Calu3 (cell line): Measurements from ENCODE around the gene EFCC1. TPM values are rescaled to one million over a fixed set of nuclear protein-coding genes. Genes with fewer than 3 reads are reported as not detected.

Experiments used
- BruUV-seq: library from RNA; stranded (reverse); fragments of 400-500 nt; replicated peaks from 2 replicates; lab custom pipeline; 2021; lab: Mats Ljungman, UMichigan
- CTCF ChIA-PET: fragments of 300-600 bp; sonication (Branson Sonifier 250); formaldehyde crosslinking; loops from one replicate; lab custom pipeline; 2022; ENCODE audit warnings: antibody characterized with exemption; lab: Charles Lee
- DNase-seq: peaks from one replicate; pipeline ENCODE4 v3.0.0; 2022
- H3K27ac Mint-ChIP-seq: one replicate; pipeline ENCODE4 v1.8.0; 2022; ENCODE audit warnings: mixed read lengths; ENCODE audit not compliant: unreplicated experiment
- H3K27me3 Mint-ChIP-seq: one replicate; pipeline ENCODE4 v1.8.0; 2022; ENCODE audit warnings: mixed read lengths; ENCODE audit not compliant: unreplicated experiment
- H3K36me3 Mint-ChIP-seq: one replicate; pipeline ENCODE4 v1.8.0; 2022; ENCODE audit warnings: mild to moderate bottlenecking, moderate library complexity, mixed read lengths; ENCODE audit not compliant: insufficient read depth, unreplicated experiment
- H3K4me1 Mint-ChIP-seq: one replicate; pipeline ENCODE4 v1.8.0; 2022; ENCODE audit warnings: mild to moderate bottlenecking, low read depth, mixed read lengths; ENCODE audit not compliant: unreplicated experiment
- H3K4me3 Mint-ChIP-seq: one replicate; pipeline ENCODE4 v1.8.0; 2022; ENCODE audit warnings: mild to moderate bottlenecking, low read depth, moderate library complexity, mixed read lengths; ENCODE audit not compliant: unreplicated experiment
- H3K9me3 Mint-ChIP-seq: one replicate; pipeline ENCODE4 v1.8.0; 2022; ENCODE audit warnings: low read depth, mixed read lengths; ENCODE audit not compliant: unreplicated experiment
- intact Hi-C: fragments of 100-400 bp; cut with micrococcal nuclease; formaldehyde crosslinking; loops from one replicate; pipeline ENCODE4 v1.10.0; 2022; ENCODE audit not compliant: unreplicated experiment
- total RNA-seq: library from RNA; stranded (reverse); gene quantifications from 2 replicates; pipeline ENCODE4 v1.2.3, GENCODE V29; 2022
- TF ChIP-seq, protein P1 (sequence below): fragments of 200-600 bp; IDR thresholded peaks from one replicate; pipeline ENCODE4 v1.8.0; 2022; ENCODE audit warnings: antibody characterized with exemption; ENCODE audit not compliant: unreplicated experiment

Gene EFCC1
- total RNA-seq, 1 experiment from 2014 or later: not detected

- Mint-ChIP-seq H3K9me3 (no peaks in the 10 kb centered on the region), H3K27ac (no peak overlapping the region), H3K36me3 (peaks cover 4% of the 10 kb centered on the region), H3K4me1 (peaks cover under 1% of the 10 kb centered on the region), H3K4me3 (no peak overlapping the region), H3K27me3 (peaks cover 39% of the 10 kb centered on the region)
- no peak for DNase-seq
- CTCF ChIA-PET: interaction anchor here (0.6 to 1.0 kb wide), 3 partner anchors 9 to 92 kb away, joined by 3 read pairs; no protein-coding TSS in a partner anchor
- TF ChIP-seq, protein P1, sequence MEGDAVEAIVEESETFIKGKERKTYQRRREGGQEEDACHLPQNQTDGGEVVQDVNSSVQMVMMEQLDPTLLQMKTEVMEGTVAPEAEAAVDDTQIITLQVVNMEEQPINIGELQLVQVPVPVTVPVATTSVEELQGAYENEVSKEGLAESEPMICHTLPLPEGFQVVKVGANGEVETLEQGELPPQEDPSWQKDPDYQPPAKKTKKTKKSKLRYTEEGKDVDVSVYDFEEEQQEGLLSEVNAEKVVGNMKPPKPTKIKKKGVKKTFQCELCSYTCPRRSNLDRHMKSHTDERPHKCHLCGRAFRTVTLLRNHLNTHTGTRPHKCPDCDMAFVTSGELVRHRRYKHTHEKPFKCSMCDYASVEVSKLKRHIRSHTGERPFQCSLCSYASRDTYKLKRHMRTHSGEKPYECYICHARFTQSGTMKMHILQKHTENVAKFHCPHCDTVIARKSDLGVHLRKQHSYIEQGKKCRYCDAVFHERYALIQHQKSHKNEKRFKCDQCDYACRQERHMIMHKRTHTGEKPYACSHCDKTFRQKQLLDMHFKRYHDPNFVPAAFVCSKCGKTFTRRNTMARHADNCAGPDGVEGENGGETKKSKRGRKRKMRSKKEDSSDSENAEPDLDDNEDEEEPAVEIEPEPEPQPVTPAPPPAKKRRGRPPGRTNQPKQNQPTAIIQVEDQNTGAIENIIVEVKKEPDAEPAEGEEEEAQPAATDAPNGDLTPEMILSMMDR: no peak
- intact Hi-C loops: no loop called here
- BruUV-seq: no TSS peak
Observed at GRCh38 chr3:129061888-129062834, 61.1 kb downstream of the EFCC1 start.

- H3K27ac Mint-ChIP-seq: no peak overlapping the region
- H3K4me3 Mint-ChIP-seq: no peak overlapping the region
- no peak for DNase-seq
- TF ChIP-seq, protein P1: no peak
- peaks cover 34% of the 10 kb centered on the region for H3K27me3 Mint-ChIP-seq
- no TSS peak for BruUV-seq
- CTCF ChIA-PET: interaction anchor here (0.6 to 0.9 kb wide), 2 partner anchors 41 to 323 kb away, joined by 3 to 4 read pairs; no protein-coding TSS in a partner anchor
- H3K36me3 Mint-ChIP-seq: peaks cover 4% of the 10 kb centered on the region
- no peaks in the 10 kb centered on the region for H3K4me1 Mint-ChIP-seq
- intact Hi-C loops: no loop called here
- H3K9me3 Mint-ChIP-seq: no peaks in the 10 kb centered on the region
Observed at GRCh38 chr3:129063091-129063640, 62.1 kb downstream of the EFCC1 start.

GRCh38 chr3:129063841-129064482, 62.9 kb downstream of the EFCC1 start:
- CTCF ChIA-PET: interaction anchor here (0.6 to 0.9 kb wide), 2 partner anchors 41 to 322 kb away, joined by 3 to 4 read pairs; no protein-coding TSS in a partner anchor
- DNase-seq: no peak
- BruUV-seq: no TSS peak

More at GRCh38 chr3:129063841-129064482, 62.9 kb downstream of the EFCC1 start:
- no peak overlapping the region for H3K27ac Mint-ChIP-seq
- intact Hi-C loops: no loop called here
- no peak overlapping the region for H3K4me3 Mint-ChIP-seq
- peaks cover 4% of the 10 kb centered on the region for H3K36me3 Mint-ChIP-seq
- H3K4me1 Mint-ChIP-seq: no peaks in the 10 kb centered on the region
- peaks cover 33% of the 10 kb centered on the region for H3K27me3 Mint-ChIP-seq
- TF ChIP-seq, protein P1: no peak
- no peaks in the 10 kb centered on the region for H3K9me3 Mint-ChIP-seq
